HG03469 (cell line): ENCODE results near the gene MEMO1.
"Not testable (repeated sequence)": the region's sequence is repeated elsewhere in the genome, so short reads cannot be mapped to it uniquely, and the experiment has no call there.

Experiments
- ATAC-seq: cut with Tn5 transposase; IDR thresholded peaks from one replicate; pipeline ENCODE4 v1.9.1; 2021; ENCODE audit warnings: mild to moderate bottlenecking, moderate library complexity, moderate number of reproducible peaks; ENCODE audit not compliant: unreplicated experiment

MEMO1 gene

DNA sequence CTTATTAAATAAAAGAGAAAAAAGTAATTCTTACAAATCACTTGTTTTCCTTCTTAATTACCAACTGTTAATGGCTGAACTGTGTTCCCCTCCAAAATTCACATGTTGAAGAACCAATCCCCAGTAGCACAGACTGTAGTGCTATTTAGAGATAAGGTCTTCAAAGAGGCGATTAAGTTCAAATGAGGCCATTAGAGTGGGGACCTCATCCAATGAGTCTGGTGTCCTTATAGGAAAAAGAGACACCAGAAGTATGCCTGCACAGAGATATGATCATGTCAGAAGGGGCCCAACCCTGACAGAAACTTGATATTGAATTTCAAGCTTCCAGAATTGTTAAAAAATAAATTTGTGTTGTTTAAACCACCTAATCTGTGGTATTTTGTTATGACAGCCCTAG lies 89.8 kb downstream of the MEMO1 start:
- no peak for ATAC-seq

- ATAC-seq = no peak
Measured at GRCh38 chr2:31919499-31919898, 91.3 kb downstream of the MEMO1 start.

GRCh38 chr2:31909661-31910060 lies 101.1 kb downstream of the MEMO1 start:
- no peak for ATAC-seq

DNA sequence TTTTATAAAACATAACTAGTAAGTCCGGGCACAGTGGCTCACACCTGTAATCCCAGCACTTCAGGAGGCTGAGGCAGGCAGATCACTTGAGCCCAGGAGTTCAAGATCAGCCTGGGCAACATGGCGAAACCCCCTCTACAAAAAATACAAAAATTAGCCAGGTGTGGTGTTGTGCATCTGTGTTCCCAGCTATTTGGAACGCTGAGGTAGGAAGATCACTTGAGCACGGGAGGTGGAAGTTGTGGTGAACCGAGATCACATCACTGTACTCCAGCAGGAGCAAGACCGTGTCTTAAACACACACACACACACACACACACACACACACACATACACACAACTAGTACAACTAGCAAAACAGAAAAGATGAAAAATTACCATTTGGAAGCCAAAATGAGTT lies 103.3 kb downstream of the MEMO1 start:
- not testable (repeated sequence) for ATAC-seq

GRCh38 chr2:31903109-31903780 lies 107.6 kb downstream of the MEMO1 start:
- ATAC-seq = no peak

- ATAC-seq = no peak
Measured at GRCh38 chr2:31901900-31902299, 108.9 kb downstream of the MEMO1 start.

- ATAC-seq = not testable (repeated sequence)
Measured at GRCh38 chr2:31900156-31900555, 110.7 kb downstream of the MEMO1 start.

DNA sequence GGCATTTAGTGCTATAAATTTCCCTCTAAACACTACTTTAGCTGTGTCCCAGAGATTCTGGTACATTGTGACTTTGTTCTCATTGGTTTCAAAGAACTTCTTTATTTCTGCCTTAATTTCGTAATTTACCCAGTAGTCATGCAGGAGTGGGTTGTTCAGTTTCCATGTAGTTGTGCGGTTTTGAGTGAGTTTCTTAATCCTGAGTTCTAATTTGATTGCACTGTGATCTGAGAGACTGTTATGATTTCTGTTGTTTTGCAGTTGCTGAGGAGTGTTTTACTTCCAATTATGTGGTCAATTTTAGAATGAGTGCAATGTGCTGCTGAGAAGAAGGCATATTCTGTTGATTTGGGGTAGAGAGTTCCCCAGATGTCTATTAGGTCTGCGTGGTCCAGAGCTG lies 112.5 kb downstream of the MEMO1 start:
- ATAC-seq = not testable (repeated sequence)

GRCh38 chr2:31897340-31897739 lies 113.5 kb downstream of the MEMO1 start:
- ATAC-seq = not testable (repeated sequence)

DNA sequence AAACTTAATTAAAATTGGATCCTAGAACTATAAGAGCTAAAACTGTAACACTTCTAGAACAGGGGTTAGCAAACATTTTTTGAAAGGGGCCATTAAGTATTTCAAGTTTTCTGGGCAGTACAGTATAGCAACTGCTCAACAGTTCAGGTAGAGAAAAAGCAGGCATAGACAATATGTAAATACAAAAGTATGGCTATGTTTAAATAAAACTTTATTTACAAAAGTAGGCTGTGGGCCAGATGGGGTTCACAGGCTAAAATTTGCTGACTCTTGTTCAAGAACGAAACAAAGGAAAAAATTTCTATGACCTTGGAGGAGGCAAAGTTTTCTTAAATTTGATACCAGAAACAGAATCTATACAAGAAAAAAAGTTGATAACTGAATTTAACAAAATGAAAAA lies 114.5 kb downstream of the MEMO1 start:
- ATAC-seq = no peak

- no peak for ATAC-seq
Measured at GRCh38 chr2:31894656-31895055, 116.2 kb downstream of the MEMO1 start.

DNA sequence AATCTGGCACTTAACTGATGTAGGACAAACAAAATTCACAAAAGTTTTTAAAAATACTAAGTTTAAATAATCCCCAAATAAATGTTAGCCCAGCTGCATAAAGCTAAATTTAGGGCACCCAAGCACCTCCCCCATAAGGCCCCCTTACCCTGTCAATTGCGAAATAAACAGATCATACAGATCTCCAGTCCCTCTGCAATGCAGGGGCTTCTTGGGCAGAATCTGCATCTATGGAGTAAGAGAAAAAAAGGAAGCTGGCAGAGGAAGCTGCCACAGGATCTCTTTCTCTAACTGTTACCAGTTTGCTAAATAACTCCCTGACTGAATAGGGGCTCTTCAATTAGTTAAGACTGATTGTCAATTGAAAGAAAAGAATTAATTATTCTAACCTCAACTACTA lies 117.7 kb downstream of the MEMO1 start:
- ATAC-seq = no peak

- ATAC-seq = no peak
Measured at GRCh38 chr2:31889044-31889443, 121.8 kb downstream of the MEMO1 start.

- no peak for ATAC-seq
Measured at GRCh38 chr2:31888550-31888949, 122.3 kb downstream of the MEMO1 start.

GRCh38 chr2:31886700-31887099 lies 124.1 kb downstream of the MEMO1 start:
- no peak for ATAC-seq

GRCh38 chr2:31877008-31877407 lies 133.8 kb downstream of the MEMO1 start:
- ATAC-seq = no peak

- no peak for ATAC-seq
Measured at GRCh38 chr2:31874071-31874470, 136.7 kb downstream of the MEMO1 start.

- no peak for ATAC-seq
Measured at GRCh38 chr2:31865215-31865614, 145.6 kb downstream of the MEMO1 start.

DNA sequence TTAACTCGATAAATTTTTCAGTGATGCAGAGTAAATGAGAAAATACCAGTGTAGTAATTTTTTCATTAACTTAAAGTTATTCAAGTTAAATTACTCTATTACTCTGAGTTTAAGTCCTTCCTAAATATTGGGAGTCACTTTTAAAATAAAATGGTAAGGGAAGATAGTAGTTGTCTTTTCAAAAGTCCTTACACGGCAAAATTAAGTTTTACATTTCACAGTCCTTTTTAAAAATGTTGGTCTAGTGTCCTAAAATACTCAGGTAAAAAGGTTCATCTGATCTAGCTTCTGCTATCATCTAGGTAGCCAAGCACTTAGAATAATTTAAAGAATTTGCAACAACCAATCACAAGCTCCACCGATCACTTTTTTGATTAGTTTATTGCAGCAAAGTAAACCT lies 146.9 kb downstream of the MEMO1 start:
- no peak for ATAC-seq

DNA sequence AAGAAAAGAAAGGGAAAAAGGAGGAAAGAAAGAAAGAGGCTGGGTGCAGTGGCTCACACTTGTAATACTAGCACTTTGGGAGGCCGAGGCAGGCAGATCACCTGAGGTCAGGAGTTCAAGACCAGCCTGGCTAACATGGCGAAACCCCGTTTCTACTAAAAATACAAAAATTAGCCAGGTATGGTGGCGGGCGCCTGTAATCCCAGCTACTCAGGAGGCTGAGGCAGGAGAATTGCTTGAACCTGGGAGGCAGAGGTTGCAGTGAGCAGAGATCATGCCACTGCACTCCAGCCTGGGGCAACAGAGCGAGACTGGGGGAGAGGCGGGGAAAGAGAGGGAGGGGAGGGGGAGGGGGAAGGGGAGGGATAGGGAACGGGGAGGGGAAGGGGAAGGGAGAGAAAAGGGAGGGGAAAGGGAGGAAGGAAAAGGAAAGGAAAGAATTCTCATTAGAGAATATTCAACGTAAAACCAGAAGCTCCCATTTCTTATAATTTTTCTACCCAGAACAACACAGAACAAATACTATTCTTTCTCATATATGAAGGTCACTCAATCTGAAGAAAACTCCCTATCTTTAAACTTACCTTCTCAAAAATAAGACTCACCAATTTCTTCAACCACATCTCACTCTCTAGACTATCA lies 147.7 kb downstream of the MEMO1 start:
- not testable (repeated sequence) for ATAC-seq

DNA sequence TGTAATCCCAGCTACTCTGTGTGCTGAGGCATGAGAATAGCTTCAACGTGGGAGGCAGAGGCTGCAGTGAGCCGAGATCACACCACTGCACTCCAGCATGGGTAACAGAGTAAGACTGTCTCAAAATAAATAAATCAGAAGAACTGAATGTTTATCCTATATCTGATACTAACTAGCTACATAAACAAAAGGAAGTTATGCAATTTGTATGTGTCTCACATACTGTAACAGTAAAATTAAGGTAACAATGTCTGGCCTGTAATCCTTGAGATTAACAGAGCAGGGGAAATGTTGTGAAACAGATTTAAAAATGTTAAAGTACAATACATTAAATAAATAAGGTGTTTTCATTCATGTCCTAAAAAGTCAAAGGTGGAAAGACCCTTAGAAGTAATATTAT lies 150.8 kb downstream of the MEMO1 start:
- no peak for ATAC-seq

- ATAC-seq = no peak
Measured at GRCh38 chr2:31853521-31853920, 157.3 kb downstream of the MEMO1 start.

DNA sequence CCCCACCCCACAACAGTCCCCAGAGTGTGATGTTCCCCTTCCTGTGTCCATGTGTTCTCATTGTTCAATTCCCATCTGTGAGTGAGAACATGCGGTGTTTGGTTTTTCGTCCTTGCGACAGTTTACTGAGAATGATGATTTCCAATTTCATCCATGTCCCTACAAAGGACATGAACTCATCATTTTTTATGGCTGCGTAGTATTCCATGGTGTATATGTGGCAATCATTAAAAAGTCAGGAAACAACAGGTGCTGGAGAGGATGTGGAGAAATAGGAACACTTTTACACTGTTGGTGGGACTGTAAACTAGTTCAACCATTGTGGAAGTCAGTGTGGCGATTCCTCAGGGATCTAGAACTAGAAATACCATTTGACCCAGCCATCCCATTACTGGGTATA lies 168.7 kb downstream of the MEMO1 start:
- not testable (repeated sequence) for ATAC-seq
